ENCODE measurements around the gene NOC4L. TPM values are rescaled to one million over a fixed set of nuclear protein-coding genes. Genes with fewer than 3 reads are reported as not detected.

The NOC4L gene
- total and polyA plus RNA-seq, 7 donors = 7.9 to 36.7 (median 25.7) TPM

DNA sequence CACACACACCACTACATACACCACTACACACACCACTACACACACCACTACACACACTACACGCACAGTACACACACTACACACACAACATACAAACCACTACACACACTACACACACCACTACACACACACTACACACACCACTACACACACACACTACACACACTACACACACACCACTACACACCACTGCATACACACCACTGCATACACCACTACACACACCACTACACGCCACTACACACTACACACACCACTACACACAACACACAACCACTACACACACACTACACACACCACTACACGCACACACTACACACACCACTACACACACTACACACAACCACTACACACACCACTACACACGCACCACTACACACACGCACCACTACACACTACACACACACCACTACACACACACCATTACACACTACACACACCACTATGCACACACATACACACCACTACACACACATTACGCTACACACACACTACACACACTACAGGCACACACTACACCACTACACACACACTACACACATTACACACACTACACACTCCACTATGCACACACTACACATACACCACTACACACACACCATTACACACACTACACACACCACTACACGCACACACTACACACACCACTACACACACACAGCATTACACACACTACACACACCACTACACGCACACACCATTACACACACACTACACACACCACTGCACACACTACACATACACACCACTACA lies 12.5 kb downstream of the NOC4L start:
- WGBS, 3 donors = 82 to 90% (median 84%) methylated on average over 8 of the region's 8 CpGs
- TF ChIP-seq, protein P1, sequence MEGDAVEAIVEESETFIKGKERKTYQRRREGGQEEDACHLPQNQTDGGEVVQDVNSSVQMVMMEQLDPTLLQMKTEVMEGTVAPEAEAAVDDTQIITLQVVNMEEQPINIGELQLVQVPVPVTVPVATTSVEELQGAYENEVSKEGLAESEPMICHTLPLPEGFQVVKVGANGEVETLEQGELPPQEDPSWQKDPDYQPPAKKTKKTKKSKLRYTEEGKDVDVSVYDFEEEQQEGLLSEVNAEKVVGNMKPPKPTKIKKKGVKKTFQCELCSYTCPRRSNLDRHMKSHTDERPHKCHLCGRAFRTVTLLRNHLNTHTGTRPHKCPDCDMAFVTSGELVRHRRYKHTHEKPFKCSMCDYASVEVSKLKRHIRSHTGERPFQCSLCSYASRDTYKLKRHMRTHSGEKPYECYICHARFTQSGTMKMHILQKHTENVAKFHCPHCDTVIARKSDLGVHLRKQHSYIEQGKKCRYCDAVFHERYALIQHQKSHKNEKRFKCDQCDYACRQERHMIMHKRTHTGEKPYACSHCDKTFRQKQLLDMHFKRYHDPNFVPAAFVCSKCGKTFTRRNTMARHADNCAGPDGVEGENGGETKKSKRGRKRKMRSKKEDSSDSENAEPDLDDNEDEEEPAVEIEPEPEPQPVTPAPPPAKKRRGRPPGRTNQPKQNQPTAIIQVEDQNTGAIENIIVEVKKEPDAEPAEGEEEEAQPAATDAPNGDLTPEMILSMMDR (IDR thresholded peaks at IDR 0.05) = no peak
- Histone ChIP-seq H3K4me3 (no peak overlapping the region), H3K27ac (no peak overlapping the region), H3K4me1 (no peaks in the 10 kb centered on the region), H3K36me3 (ENCODE audit: insufficient read depth in 1 of 2, low read depth in 1 of 2) (peaks cover 0 to 7% of the 10 kb centered on the region in 2 donors), H3K27me3 (ENCODE audit: insufficient read depth in 3 of 3, low read length in 2 of 3) (peaks cover 0 to 3% (median 0%) of the 10 kb centered on the region in 3 donors), H3K9me3 (no peaks in the 10 kb centered on the region)
- ATAC-seq = no peak
- no peak for DNase-seq
- intact Hi-C loops (cut with DNase I) = loop anchor here (10.0 kb wide), 2 partner anchors 368 to 458 kb away; partner anchors contain the start of genes LRCOL1 (in 1 of the 2) and P2RX2 (in 1 of the 2)

DNA sequence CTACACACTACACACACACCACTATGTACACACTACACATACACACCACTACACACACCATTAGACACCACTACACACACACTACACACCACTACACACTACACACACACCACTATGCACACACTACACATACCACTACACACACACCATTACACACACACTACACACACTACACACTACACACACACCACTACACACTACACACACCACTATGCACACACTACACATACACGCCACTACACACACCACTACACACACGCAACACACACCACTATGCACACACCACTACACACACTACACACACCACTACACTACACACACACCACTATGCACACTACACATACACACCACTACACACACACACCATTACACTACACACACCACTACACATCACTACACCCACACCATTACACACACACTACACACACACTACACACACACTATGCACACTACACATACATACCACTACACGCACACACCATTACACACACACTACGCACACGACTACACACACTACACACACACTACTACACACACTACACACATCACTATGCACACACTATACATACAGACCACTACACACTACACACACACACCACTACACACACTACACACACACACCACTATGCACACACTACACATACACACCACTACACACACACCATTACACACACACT lies 13.6 kb downstream of the NOC4L start:
- ATAC-seq = no peak
- 96 to 98% (median 96%) methylated on average over 5 of the region's 5 CpGs for WGBS, 3 donors
- TF ChIP-seq, protein P1 (IDR thresholded peaks at IDR 0.05) = no peak
- no peak overlapping the region for H3K4me3 ChIP-seq
- no peak overlapping the region for H3K27ac ChIP-seq
- intact Hi-C loops (cut with DNase I) = loop anchor here (10.0 kb wide), 2 partner anchors 367 to 457 kb away; partner anchors contain the start of genes LRCOL1 (in 1 of the 2) and P2RX2 (in 1 of the 2)
- H3K36me3 ChIP-seq (ENCODE audit: insufficient read depth in 1 of 2, low read depth in 1 of 2) = no peaks in the 10 kb centered on the region
- no peaks in the 10 kb centered on the region for H3K9me3 ChIP-seq
- peaks cover 0 to 9% (median 7%) of the 10 kb centered on the region in 3 donors for H3K27me3 ChIP-seq (ENCODE audit: insufficient read depth in 3 of 3, low read length in 2 of 3)
- DNase-seq = no peak
- H3K4me1 ChIP-seq = no peaks in the 10 kb centered on the region

DNA sequence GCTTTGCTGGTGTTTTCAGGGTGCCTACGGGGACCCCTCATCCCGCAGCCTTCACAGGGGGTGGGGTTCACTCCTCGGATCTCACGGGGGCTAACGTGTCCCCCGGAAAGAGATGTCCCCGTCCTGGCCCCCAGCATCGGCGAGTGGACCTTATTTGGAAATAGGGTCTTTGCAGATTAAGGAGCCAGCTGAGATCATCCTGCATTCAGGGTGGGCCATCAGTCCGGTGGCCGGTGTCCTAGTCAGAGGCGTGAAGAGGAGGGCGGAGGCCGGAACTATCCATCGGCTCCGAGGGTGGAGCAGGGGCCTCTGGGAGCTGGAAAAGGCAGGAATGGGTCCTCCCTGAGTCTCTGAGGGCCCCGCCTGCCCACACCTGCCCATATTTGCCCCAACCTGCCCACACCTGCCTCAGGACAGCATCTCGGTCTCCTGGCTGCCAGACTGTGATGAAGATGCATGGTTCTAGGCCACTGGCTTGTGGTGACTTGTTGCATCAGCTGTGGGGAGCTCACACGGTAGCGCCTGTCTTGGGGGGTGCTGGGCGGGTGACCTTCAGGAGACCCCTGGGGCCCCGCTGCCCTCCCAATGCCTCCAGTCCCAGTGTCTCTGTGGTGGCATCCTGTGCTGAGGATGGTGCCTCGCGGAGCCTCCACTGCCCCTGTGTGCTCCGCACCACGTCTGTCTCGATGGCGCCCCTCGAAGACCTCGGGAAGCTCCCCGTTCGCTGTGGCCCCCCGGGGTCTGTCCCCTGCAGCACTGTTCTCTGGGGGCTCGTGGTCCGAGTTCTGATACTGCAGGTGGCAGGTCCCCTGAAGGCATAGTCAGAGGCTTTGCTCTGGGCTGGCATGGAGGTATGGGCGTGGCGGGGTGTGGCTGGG lies 14.7 kb downstream of the NOC4L start:
- no peak overlapping the region for H3K27ac ChIP-seq
- no peaks in the 10 kb centered on the region for H3K4me1 ChIP-seq
- DNase-seq (peak; percentile 19 to 40), ATAC-seq (no peak)
- no peaks in the 10 kb centered on the region for H3K9me3 ChIP-seq
- 89 to 91% (median 90%) methylated on average over 37 of the region's 37 CpGs for WGBS, 3 donors
- H3K4me3 ChIP-seq = no peak overlapping the region
- H3K27me3 ChIP-seq (ENCODE audit: insufficient read depth in 3 of 3, low read length in 2 of 3) = peaks cover 0 to 17% (median 16%) of the 10 kb centered on the region in 3 donors
- no peaks in the 10 kb centered on the region for H3K36me3 ChIP-seq (ENCODE audit: insufficient read depth in 1 of 2, low read depth in 1 of 2)
- TF ChIP-seq, protein P1 (IDR thresholded peaks at IDR 0.05) = no peak
- intact Hi-C loops (cut with DNase I) = loop anchor here (10.0 kb wide), 2 partner anchors 366 to 456 kb away; partner anchors contain the start of genes LRCOL1 (in 1 of the 2) and P2RX2 (in 1 of the 2)

DNA sequence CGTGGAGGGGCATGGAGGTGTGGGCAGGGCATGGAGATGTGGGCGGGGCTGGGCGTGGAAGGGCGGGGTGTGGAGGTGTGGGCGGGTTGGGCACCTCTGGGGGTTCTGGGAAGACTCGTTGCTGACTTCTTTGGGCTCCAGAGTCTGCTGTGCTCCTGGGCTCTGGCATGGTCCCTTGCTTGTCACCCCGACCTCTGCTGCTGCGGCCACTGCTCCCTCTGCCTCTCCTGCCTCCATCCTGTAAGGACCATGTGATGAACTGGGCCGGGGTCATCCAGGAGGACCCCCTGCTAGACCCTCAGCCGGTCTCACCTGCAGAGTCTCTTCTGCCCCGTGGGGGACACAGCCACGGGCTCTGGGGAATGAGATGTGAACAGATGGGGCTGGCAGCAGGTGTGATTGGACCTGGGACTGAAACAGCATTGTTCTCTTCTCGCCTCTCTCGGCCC lies 15.3 kb downstream of the NOC4L start:
- H3K36me3 ChIP-seq (ENCODE audit: insufficient read depth in 1 of 2, low read depth in 1 of 2) = no peaks in the 10 kb centered on the region
- no peaks in the 10 kb centered on the region for H3K4me1 ChIP-seq
- TF ChIP-seq, protein P1 (IDR thresholded peaks at IDR 0.05) = no peak
- peak; percentile 12 to 39 for DNase-seq
- peaks cover 0 to 24% (median 17%) of the 10 kb centered on the region in 3 donors for H3K27me3 ChIP-seq (ENCODE audit: insufficient read depth in 3 of 3, low read length in 2 of 3)
- no peaks in the 10 kb centered on the region for H3K9me3 ChIP-seq
- H3K4me3 ChIP-seq = no peak overlapping the region
- no peak for ATAC-seq
- intact Hi-C loops (cut with DNase I) = loop anchor here (10.0 kb wide), 2 partner anchors 365 to 455 kb away; partner anchors contain the start of genes LRCOL1 (in 1 of the 2) and P2RX2 (in 1 of the 2)
- no peak overlapping the region for H3K27ac ChIP-seq
- WGBS, 3 donors = 59 to 64% (median 64%) methylated on average over 12 to 14 of the region's 14 CpGs
